ENCODE measurements around the gene CCBE1.

Gene CCBE1

GRCh38 chr18:59381949-59382348 is 315.3 kb downstream of the CCBE1 start:
- Histone ChIP-seq H3K9ac (ENCODE audit: low read length) (no peak overlapping the region), H3K9me3 (ENCODE audit: control insufficient read depth, low read length) (no peaks in the 10 kb centered on the region), H3K27me3 (replicated peaks; ENCODE audit: control insufficient read depth, insufficient read depth, low read length) (no peaks in the 10 kb centered on the region), H3K36me3 (ENCODE audit: control insufficient read depth, insufficient read depth, low read length, severe bottlenecking) (peaks cover 3% of the 10 kb centered on the region), H3K4me3 (ENCODE audit: low read length) (no peak overlapping the region), H3K4me1 (ENCODE audit: control insufficient read depth, insufficient read depth, low read length) (peaks cover 11% of the 10 kb centered on the region)
- DNase-seq (ENCODE audit: low read depth), result no peak
